Measurements from ENCODE around the gene SORCS2.

SORCS2 gene

DNA sequence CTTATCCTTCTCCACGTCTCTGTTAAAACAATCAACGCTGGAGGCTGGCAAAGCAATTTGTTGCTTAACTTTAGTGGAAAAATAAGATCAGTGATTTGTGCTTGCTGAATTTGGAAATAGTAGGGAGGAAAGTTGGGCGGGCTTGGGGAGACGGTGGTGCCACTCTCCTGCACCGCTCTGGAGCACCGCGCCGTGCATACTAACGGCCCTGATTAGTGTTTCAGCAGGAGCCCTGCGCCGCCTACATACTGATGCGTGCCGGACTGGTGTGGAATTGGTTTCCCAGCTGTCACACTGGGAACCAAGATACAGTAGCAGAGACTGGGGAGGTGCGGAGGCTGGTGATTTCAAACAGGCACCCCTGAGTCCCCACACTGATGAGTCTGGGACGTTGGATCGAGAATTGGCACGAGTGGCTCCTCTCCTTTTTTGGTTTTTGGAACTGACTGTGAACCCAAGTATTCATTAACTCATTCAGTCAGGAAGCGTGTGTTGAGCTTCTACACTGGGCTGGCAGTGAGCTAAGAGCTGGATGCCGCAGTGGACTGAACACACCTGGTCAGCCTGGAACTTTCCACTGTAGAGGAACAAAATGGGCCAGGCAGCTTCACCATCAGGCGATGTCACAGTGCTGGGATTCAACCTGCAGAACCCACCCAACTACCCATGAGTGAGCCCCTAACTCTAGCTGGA is 271.4 kb downstream of the SORCS2 start:
- DNase-seq: no peak

DNA sequence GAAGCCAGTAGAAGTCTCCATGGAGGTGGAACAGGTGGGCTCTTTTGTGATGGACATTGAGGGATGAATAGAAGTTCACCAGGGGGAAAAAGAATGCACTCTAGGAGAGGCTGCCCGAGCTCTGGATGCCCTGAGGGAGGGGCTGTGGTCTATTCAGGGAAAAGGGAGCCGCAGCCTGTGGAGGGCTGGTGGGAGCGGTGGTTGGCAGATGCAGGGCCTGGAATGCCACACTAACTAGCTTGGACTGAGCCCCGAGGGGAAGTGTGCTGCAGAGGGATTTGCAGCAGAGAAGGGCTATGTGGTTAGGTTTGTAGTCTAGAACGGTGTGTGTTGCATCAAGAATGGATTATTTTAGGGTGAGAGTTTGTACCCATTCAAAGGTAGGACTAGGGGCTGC is 271.9 kb downstream of the SORCS2 start:
- no peak for DNase-seq

DNA sequence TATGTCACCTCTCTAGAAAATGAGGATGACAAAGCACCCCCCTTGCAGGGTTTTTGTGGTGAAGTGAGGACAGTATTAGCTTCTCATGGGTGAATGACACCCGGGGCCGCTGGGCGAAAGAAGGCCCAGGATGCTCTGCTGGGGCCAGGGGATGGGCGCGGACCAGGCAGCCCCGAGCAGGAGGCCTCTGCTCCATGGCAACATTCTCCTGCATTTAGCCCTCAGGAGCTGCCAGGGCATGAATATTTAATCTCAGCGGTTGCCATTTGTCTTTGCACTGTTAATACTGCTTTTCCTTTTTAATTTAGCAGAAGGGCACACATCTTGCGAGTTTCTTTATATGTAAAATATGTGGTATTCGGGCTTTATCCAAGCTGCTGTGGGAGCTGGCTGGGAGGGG is 272.7 kb downstream of the SORCS2 start:
- DNase-seq: no peak

DNA sequence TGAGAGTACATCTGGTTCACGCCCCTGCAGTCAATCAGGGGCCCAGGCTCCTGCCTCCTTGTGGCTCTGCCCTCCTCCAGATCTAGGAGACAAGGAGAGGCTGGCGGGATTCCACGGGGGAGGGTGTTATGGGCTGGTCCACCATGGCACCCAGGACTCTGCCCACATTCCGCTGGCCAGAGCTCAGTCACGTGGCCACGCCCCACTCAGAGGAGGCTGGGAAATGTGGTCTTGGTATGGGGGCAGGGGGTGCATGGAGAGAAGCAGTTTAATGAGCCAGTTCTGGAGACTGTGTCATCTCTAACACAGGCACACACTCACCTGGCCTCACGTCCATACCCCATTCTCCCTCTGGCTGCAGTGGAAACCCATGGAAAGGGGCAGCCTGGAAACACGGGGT is 273.9 kb downstream of the SORCS2 start:
- DNase-seq: no peak

- no peak for DNase-seq
These were observed 274.6 kb downstream of the SORCS2 start for GRCh38 chr4:7466904-7467303.

DNA sequence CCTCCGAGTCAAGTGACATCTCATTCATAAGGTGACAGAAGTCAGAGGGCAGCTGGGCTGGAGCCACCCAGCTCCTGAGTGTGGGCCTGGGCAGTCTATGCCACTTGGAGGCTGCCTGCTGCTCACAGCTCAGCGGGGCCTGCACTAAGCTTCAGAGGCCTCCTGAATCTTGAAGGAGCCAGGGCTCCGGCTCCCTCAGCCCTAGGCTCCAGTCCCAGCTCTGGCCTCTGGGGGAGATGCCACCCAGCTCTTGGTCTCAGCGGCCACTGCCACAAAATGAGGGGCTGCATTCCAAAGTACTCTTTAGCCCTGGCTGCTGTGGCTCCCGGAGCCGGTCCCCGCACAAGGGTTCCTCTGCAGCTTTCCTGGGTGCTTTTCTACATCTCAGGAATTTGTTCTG is 275.1 kb downstream of the SORCS2 start:
- DNase-seq: no peak

GRCh38 chr4:7469023-7469422 is 276.7 kb downstream of the SORCS2 start:
- DNase-seq: no peak

GRCh38 chr4:7470111-7470510 is 277.8 kb downstream of the SORCS2 start:
- no peak for DNase-seq

- DNase-seq: no peak
These were observed 278.3 kb downstream of the SORCS2 start for GRCh38 chr4:7470522-7471128.

- DNase-seq: no peak
These were observed 280.2 kb downstream of the SORCS2 start for GRCh38 chr4:7472442-7473013.

GRCh38 chr4:7473081-7473480 is 280.7 kb downstream of the SORCS2 start:
- DNase-seq: no peak

GRCh38 chr4:7474320-7474719 is 282.0 kb downstream of the SORCS2 start:
- DNase-seq: no peak

DNA sequence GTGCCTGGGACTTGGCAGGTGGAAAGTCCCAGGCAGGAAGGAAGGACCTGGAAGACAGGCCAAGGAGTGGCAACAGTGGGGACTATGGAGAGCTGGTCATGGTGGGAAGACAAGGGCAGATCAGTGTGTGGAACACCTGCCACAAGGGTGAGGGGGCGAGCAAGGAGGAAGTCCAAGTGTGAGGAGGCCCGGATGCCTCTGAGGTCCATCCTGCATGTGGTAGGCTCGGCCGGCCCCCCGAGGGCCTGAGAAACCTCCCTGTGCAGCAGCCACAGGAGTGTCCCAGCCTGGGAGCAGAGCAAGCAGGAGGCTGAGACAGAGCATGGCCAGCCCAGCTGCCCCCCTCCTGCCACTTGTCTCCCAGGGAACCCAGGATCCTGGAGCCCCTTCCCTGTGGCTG is 282.9 kb downstream of the SORCS2 start:
- no peak for DNase-seq

DNA sequence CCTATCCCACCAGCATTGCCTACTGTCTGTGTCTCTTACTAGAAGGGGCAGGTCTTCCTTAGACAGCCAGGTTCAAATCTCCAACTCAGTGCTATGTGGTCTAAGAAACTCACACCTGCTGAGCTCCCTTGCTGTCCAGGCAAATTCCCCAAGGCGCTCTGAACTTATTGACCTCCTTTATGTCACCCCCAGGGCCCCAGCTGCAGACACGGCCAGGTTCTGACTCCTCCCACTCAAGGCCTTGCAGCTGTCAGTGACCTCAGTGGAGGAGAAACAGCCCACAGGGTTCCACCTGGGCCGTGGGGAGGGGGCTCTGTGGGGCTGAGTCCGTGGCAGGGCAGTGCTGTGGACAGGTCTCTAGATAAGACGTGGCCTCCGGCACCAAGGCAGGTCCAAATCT is 284.5 kb downstream of the SORCS2 start:
- DNase-seq: no peak

DNA sequence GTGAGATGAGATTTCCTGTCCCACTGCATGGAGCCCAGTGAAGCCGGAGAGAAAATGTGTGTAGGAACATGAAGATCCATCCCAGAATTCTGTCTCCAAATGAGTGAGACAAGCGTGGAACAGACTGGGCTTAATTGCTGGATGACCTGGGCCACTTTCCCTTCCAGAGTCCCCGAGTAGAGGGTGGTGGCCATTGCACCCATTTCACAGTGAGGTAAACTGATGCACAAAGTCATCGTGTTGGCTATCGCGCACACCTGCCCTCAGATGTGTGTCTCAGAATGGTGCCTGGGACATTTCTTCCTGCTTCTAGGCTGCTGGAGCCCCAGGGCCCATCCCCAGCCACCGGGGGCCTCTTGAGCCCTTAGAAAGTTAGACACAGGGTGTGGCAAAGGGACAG is 285.4 kb downstream of the SORCS2 start:
- no peak for DNase-seq

- DNase-seq: no peak
These were observed 286.3 kb downstream of the SORCS2 start for GRCh38 chr4:7478665-7479064.

DNA sequence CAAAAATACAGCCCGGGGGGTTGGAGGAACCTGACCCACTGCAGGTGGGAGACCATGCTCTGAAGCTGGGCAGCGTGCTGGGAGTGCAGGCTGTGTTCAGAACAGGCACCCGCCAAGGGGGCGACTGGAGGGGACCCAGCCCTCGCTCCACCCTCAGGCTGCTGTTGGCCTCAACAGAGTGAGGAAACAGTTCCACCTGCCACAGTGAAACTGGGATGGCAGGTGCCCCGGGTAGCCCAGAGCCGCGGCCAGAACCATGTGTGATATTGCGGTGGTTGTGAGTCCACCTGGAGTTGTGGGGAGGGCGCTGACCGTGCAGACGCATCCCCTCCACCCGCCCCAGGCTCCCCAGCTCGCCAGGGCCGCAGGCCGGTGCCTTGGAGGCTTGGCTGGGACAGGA is 288.1 kb downstream of the SORCS2 start:
- DNase-seq: no peak

DNA sequence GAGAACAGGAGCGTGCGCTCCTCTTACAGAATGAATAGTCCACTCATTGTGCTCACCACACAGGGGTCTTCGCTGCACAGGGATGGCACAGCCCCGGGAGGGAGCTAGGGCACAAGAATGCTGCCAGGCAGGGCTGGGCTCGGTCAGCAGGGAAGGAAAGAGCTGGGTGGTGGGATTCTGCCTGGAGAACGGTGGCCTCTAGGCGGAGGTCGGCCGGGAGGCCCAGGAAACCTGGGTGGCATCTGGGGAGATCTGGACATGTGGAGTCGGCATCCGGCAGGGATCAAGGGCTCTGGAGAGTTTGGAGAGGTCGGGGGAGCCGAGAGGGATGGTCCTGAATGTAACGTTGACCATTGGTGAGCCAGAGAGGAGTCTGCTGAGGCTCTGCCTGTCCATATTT is 288.9 kb downstream of the SORCS2 start:
- no peak for DNase-seq

- no peak for DNase-seq
These were observed 292.8 kb downstream of the SORCS2 start for GRCh38 chr4:7485096-7485495.

DNA sequence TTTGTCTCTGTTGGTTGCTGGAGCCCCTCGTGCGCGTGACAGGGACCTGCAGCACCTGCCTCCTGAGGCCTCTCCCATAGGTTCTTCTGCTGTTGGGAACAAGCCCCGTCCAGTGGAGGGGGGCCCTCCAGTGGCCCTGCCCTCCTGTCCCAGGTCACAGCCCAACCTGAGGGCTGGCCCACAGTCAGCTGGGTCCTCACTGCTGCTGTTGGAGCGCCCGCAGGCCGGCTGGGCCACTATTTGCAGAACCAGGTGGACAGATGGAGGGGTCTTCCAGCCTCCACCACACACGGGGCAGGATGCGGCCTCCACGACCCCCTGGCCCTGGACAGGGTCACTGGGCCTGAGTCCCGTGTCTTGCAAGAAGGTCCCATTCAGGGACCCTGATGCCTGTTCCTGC is 293.8 kb downstream of the SORCS2 start:
- DNase-seq: no peak

GRCh38 chr4:7487502-7487901 is 295.2 kb downstream of the SORCS2 start:
- no peak for DNase-seq

- DNase-seq: no peak
These were observed 295.8 kb downstream of the SORCS2 start for GRCh38 chr4:7487998-7488671.

DNA sequence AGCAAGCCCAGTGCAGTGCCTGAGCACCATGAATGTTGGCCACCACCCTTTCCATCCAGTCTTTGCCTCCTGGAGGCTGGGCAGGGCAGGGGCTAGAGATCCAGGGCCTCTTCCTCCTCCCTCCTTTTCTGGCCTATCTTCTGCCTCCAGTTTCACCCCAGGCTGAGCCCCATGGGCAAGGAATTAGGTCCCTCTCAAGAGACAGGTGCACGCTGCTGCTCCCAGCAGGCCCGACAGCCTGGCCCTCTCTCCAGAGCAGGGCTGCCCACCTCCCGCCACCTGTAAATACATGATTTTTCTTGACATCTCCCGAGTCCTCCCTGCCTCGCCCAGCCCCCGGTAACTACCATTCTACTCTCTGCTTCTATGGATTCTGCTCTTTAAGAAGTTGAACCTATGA is 299.6 kb downstream of the SORCS2 start:
- no peak for DNase-seq
